Measurements from ENCODE around the gene WDR77. TPM values are rescaled to one million over a fixed set of nuclear protein-coding genes. Genes with fewer than 3 reads are reported as not detected.

WDR77 gene
- total and polyA plus RNA-seq, 2 of the 13 experiments (the other 11 are each of a cell fraction or from before 2014, with no cell fraction given), result 90.6 to 108 TPM

DNA sequence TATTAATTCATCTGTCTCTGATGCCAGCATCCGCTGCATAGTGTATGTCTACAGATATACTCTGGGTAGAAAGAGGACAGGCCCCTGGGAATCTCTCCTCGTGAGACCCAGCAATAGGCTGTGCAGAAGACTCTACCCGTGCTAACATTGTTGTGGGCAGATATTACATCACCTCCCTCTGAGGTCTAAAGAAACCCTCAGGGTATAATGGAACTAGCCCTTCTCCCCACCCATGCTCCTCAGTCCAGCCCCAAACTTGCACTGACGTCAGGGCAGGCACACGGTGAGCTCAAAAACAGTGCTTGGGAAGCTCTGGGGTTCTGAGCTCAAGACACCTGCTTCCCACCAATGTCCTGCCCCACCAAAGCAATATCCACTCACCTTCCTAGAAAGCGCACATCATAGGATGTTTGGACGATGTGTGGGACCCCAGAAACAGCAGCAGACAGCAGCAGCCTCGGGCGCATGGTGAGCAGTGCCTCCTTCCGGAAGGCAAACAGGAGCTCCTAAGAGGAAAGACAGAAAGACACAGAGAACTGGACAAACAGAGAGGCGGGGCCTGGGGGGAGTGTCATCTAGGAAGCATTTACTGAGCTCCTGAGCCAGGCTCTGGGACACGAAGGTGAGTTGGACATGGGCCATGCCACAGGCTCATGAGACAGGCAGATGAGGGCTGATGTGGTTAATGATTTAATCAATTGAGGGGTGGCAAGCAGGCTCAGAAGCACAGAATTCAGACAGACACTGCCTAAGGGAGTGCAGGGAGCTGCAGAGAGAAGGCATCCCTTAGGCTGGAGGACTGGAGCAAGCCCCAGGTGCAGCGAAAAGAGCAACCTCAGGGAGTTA is 26.3 kb downstream of the WDR77 start (continued):
- TF ChIP-seq, protein P1, sequence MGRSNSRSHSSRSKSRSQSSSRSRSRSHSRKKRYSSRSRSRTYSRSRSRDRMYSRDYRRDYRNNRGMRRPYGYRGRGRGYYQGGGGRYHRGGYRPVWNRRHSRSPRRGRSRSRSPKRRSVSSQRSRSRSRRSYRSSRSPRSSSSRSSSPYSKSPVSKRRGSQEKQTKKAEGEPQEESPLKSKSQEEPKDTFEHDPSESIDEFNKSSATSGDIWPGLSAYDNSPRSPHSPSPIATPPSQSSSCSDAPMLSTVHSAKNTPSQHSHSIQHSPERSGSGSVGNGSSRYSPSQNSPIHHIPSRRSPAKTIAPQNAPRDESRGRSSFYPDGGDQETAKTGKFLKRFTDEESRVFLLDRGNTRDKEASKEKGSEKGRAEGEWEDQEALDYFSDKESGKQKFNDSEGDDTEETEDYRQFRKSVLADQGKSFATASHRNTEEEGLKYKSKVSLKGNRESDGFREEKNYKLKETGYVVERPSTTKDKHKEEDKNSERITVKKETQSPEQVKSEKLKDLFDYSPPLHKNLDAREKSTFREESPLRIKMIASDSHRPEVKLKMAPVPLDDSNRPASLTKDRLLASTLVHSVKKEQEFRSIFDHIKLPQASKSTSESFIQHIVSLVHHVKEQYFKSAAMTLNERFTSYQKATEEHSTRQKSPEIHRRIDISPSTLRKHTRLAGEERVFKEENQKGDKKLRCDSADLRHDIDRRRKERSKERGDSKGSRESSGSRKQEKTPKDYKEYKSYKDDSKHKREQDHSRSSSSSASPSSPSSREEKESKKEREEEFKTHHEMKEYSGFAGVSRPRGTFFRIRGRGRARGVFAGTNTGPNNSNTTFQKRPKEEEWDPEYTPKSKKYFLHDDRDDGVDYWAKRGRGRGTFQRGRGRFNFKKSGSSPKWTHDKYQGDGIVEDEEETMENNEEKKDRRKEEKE (IDR thresholded peaks at IDR 0.05), result no peak
- TF ChIP-seq ZNF138 (CRISPR knock-in tag; IDR thresholded peaks at IDR 0.05; ENCODE audit: low read depth), result no peak
- TF ChIP-seq, protein P2, sequence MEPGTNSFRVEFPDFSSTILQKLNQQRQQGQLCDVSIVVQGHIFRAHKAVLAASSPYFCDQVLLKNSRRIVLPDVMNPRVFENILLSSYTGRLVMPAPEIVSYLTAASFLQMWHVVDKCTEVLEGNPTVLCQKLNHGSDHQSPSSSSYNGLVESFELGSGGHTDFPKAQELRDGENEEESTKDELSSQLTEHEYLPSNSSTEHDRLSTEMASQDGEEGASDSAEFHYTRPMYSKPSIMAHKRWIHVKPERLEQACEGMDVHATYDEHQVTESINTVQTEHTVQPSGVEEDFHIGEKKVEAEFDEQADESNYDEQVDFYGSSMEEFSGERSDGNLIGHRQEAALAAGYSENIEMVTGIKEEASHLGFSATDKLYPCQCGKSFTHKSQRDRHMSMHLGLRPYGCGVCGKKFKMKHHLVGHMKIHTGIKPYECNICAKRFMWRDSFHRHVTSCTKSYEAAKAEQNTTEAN (CRISPR knock-in tag; conservative IDR thresholded peaks at IDR 0.05), result no peak
- TF ChIP-seq, protein P3, sequence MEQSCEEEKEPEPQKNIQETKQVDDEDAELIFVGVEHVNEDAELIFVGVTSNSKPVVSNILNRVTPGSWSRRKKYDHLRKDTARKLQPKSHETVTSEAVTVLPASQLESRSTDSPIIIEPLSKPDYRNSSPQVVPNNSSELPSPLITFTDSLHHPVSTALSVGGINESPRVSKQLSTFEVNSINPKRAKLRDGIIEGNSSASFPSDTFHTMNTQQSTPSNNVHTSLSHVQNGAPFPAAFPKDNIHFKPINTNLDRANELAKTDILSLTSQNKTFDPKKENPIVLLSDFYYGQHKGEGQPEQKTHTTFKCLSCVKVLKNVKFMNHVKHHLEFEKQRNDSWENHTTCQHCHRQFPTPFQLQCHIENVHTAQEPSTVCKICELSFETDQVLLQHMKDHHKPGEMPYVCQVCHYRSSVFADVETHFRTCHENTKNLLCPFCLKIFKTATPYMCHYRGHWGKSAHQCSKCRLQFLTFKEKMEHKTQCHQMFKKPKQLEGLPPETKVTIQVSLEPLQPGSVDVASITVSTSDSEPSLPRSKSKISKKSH (CRISPR knock-in tag; IDR thresholded peaks at IDR 0.05; ENCODE audit: borderline replicate concordance), result no peak
- no peak for TF ChIP-seq ZFP90 (CRISPR knock-in tag; IDR thresholded peaks at IDR 0.05; ENCODE audit: borderline replicate concordance)
- TF ChIP-seq HCFC1 (IDR thresholded peaks at IDR 0.05; ENCODE audit: low read depth, low read length), result no peak
- TF ChIP-seq, protein P4, sequence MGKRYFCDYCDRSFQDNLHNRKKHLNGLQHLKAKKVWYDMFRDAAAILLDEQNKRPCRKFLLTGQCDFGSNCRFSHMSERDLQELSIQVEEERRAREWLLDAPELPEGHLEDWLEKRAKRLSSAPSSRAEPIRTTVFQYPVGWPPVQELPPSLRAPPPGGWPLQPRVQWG (CRISPR knock-in tag; IDR thresholded peaks at IDR 0.05; ENCODE audit: borderline replicate concordance, low read depth), result no peak
- TF ChIP-seq ZNF766 (CRISPR knock-in tag; IDR thresholded peaks at IDR 0.05; ENCODE audit: borderline replicate concordance), result no peak
- no peak for TF ChIP-seq PAF1 (CRISPR knock-in tag; IDR thresholded peaks at IDR 0.05)
- TF ChIP-seq ZFYVE20 (CRISPR knock-in tag; IDR thresholded peaks at IDR 0.05; ENCODE audit: borderline replicate concordance, low read depth), result no peak
- TF ChIP-seq, protein P5, sequence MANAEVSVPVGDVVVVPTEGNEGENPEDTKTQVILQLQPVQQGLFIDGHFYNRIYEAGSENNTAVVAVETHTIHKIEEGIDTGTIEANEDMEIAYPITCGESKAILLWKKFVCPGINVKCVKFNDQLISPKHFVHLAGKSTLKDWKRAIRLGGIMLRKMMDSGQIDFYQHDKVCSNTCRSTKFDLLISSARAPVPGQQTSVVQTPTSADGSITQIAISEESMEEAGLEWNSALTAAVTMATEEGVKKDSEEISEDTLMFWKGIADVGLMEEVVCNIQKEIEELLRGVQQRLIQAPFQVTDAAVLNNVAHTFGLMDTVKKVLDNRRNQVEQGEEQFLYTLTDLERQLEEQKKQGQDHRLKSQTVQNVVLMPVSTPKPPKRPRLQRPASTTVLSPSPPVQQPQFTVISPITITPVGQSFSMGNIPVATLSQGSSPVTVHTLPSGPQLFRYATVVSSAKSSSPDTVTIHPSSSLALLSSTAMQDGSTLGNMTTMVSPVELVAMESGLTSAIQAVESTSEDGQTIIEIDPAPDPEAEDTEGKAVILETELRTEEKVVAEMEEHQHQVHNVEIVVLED (CRISPR knock-in tag; IDR thresholded peaks at IDR 0.05; ENCODE audit: borderline replicate concordance), result no peak
- no peak; the same call in 1 of the 2 replicates for TF ChIP-seq ZFY (CRISPR knock-in tag; IDR thresholded peaks at IDR 0.05)
- TF ChIP-seq, protein P6, sequence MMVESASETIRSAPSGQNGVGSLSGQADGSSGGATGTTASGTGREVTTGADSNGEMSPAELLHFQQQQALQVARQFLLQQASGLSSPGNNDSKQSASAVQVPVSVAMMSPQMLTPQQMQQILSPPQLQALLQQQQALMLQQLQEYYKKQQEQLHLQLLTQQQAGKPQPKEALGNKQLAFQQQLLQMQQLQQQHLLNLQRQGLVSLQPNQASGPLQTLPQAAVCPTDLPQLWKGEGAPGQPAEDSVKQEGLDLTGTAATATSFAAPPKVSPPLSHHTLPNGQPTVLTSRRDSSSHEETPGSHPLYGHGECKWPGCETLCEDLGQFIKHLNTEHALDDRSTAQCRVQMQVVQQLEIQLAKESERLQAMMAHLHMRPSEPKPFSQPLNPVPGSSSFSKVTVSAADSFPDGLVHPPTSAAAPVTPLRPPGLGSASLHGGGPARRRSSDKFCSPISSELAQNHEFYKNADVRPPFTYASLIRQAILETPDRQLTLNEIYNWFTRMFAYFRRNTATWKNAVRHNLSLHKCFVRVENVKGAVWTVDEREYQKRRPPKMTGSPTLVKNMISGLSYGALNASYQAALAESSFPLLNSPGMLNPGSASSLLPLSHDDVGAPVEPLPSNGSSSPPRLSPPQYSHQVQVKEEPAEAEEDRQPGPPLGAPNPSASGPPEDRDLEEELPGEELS (CRISPR knock-in tag; IDR thresholded peaks at IDR 0.05), result peak; percentile 44; the same call in 1 of the 2 replicates
- no peak for TF ChIP-seq NR2C2 (CRISPR knock-in tag; IDR thresholded peaks at IDR 0.05; ENCODE audit: borderline replicate concordance)
- TF ChIP-seq ZNF879 (CRISPR knock-in tag; IDR thresholded peaks at IDR 0.05), result no peak
- TF ChIP-seq ZNF552 (CRISPR knock-in tag; IDR thresholded peaks at IDR 0.05; ENCODE audit: borderline replicate concordance), result no peak
- no peak for TF ChIP-seq ZNF549 (CRISPR knock-in tag; IDR thresholded peaks at IDR 0.05)
- TF ChIP-seq SP4 (CRISPR knock-in tag; IDR thresholded peaks at IDR 0.05), result no peak
- TF ChIP-seq GATA4 (IDR thresholded peaks at IDR 0.05; ENCODE audit: borderline replicate concordance, low read depth), result no peak

Measured in HepG2 (cell line).